Thyroid gland (tissue), 4 donors: ENCODE results near the gene ETV6.

Experiments
- CTCF ChIP-seq, 6 experiments: fragments of 200-600 bp in 3 of 6; fragments of 450-650 bp in 3 of 6; sonication (generic) in 3 of 6; IDR thresholded peaks; one replicate each; pipeline ENCODE4 v1.5.1; 2016 to 2019; ENCODE audit warnings: antibody characterized with exemption in 6 of 6, mild to moderate bottlenecking in 2 of 6, inconsistent platforms in 1 of 6, moderate library complexity in 1 of 6
- POLR2A ChIP-seq, 2 donors: fragments of 450-650 bp; IDR thresholded peaks; one replicate each; pipeline ENCODE4 v1.6.1; 2017; ENCODE audit warnings: antibody characterized with exemption in 2 of 2, mild to moderate bottlenecking in 2 of 2, moderate library complexity in 1 of 2

GRCh38 chr12:11655842-11656241 lies 6.4 kb downstream of the ETV6 start:
- TF ChIP-seq CTCF (IDR thresholded peaks at IDR 0.05) = no peak
- no peak for TF ChIP-seq POLR2A (IDR thresholded peaks at IDR 0.05)
